ENCODE measurements around the gene SPG11. TPM values are rescaled to one million over a fixed set of nuclear protein-coding genes. Genes with fewer than 3 reads are reported as not detected.

Gene SPG11
- total RNA-seq, 1 donor from 2014 or later: 37.5 TPM

DNA sequence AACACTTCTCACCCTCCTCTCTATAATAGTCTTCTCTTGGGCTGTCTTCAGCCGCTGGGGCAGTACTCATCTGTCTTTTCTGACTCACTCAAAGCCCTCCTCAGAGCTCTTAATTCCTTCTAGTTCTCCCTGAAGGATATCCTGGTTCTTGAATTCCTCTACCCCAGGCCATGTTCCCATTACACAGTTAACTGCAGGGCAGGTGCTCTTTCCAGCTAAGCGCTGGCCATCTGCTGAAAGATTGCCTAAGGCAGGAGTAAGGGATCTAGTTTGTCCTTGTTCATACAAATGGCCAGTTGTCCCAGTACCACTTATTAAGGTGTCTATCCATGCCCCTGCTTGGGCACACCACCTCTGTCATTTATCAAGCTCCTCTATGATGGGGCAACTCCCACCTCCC lies 10.2 kb upstream of the SPG11 start:
- no peak overlapping the region for H3K4me3 ChIP-seq (ENCODE audit: low read depth, low read length)
- TF ChIP-seq, protein P1, sequence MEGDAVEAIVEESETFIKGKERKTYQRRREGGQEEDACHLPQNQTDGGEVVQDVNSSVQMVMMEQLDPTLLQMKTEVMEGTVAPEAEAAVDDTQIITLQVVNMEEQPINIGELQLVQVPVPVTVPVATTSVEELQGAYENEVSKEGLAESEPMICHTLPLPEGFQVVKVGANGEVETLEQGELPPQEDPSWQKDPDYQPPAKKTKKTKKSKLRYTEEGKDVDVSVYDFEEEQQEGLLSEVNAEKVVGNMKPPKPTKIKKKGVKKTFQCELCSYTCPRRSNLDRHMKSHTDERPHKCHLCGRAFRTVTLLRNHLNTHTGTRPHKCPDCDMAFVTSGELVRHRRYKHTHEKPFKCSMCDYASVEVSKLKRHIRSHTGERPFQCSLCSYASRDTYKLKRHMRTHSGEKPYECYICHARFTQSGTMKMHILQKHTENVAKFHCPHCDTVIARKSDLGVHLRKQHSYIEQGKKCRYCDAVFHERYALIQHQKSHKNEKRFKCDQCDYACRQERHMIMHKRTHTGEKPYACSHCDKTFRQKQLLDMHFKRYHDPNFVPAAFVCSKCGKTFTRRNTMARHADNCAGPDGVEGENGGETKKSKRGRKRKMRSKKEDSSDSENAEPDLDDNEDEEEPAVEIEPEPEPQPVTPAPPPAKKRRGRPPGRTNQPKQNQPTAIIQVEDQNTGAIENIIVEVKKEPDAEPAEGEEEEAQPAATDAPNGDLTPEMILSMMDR (conservative IDR thresholded peaks at IDR 0.05; ENCODE audit: low read depth, low read length): no peak
- DNase-seq (ENCODE audit: low read depth): no peak

DNA sequence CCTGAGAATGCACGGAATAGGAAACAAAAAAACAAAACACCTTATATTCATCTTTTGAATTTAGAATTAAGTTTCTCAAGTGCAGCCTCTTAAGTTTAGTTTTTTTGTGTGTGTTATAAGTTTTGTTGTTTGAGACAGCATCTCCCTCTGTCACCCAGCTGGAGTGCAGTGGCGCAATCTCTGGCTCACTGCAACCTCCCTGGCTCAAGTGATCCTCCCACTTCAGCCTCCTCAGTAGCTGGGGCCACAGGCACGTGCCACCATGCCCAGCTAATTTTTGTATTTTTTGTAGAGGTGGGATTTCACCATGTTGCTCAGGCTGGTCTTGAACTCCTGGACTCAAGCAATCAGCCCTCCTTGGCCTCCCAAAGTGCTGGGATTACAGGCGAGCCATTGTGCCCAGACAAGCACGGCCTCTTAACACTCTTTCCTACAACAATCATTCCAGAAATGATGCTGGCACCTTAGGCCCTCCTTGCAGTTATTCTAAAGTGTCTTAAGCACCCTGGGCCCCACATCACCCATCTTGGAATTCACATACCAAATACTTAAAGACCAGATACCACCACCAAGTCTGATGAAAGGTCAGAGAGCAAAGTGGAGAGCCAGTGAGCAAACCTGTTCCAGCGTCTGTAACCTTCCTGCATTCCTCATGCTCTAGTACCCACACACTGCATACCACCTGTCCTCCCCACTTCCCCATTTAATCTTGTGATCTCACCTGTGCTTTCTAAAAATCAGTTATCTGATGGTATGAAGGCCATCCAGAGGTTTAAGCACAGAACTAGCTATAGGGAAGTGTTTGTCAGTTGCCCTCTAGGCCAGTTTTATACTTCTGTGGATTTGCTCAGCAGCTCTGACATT lies 6.9 kb upstream of the SPG11 start:
- no peak overlapping the region for H3K4me3 ChIP-seq (ENCODE audit: low read depth, low read length)
- no peak for DNase-seq (ENCODE audit: low read depth)
- TF ChIP-seq, protein P1 (conservative IDR thresholded peaks at IDR 0.05; ENCODE audit: low read depth, low read length): no peak

DNA sequence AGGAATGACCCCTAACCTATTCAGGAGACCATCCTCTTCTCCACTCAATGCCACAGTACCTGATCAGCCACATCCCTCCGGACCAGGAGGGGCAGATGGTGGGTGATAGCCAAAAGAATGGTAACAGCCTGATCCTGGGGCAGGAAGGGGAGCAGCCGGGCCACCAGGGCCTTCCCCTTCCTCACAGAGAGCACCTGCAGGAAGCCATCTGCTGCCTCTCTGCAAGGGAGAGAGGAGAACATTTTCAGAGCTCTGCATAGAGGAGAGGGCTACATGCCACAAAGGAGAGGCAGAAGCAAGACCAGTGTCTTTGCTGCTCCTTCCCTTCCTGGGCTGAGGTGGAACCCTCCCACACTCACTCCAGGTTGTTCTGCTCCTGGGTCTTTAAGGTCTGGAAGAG lies 5.5 kb upstream of the SPG11 start:
- no peak overlapping the region for H3K4me3 ChIP-seq (ENCODE audit: low read depth, low read length)
- TF ChIP-seq, protein P1 (conservative IDR thresholded peaks at IDR 0.05; ENCODE audit: low read depth, low read length): no peak
- DNase-seq (ENCODE audit: low read depth): no peak

DNA sequence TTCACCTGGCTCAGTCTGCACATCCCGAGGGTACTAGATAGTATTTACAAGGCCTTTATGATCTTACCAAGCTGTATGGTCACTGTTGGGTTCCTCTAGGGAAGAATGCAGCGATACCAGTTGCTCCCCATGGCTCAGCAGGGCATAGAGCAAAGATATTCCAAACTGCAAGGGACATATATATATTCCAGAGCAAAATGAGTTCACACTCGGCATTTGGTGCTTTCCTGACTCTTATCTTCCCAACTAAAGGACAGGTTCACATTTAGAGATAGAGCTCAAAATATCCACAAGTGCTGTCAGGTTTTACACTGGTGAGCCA lies 3.5 kb upstream of the SPG11 start:
- no peak for DNase-seq (ENCODE audit: low read depth)
- no peak overlapping the region for H3K4me3 ChIP-seq (ENCODE audit: low read depth, low read length)
- TF ChIP-seq, protein P1 (conservative IDR thresholded peaks at IDR 0.05; ENCODE audit: low read depth, low read length): no peak

- TF ChIP-seq, protein P1 (conservative IDR thresholded peaks at IDR 0.05; ENCODE audit: low read depth, low read length): no peak
Measured at GRCh38 chr15:44666210-44667038, 3.0 kb upstream of the SPG11 start.

GRCh38 chr15:44662478-44663409 lies 718 bp downstream of the SPG11 start:
- DNase-seq (ENCODE audit: low read depth): no peak
- TF ChIP-seq, protein P1 (conservative IDR thresholded peaks at IDR 0.05; ENCODE audit: low read depth, low read length): no peak
- peak overlapping the region; percentile 96 for H3K4me3 ChIP-seq (ENCODE audit: low read depth, low read length)

More at GRCh38 chr15:44666210-44667038, 3.0 kb upstream of the SPG11 start:
- DNase-seq (ENCODE audit: low read depth): no peak
- no peak overlapping the region for H3K4me3 ChIP-seq (ENCODE audit: low read depth, low read length)

Data from epithelial cell of proximal tubule (primary cell).